Fibroblast of lung (primary cell): ENCODE results near the gene EPHA1.

Experiments
- EZH2 ChIP-seq: IDR thresholded peaks from 2 replicates; pipeline ENCODE4 v1.5.1; 2012; ENCODE audit warnings: low read length, control low read depth, mild to moderate bottlenecking; ENCODE audit errors: missing control alignments
- TF ChIP-seq, protein P1 (sequence below), 2 donors: IDR thresholded peaks in 1 of 2; conservative IDR thresholded peaks in 1 of 2; 1 replicate in 1 of 2; 2 replicates in 1 of 2; pipeline ENCODE4 v1.5.1; 2011 to 2012; ENCODE audit warnings: low read length in 2 of 2, control low read depth in 1 of 2, inconsistent platforms in 1 of 2, low read depth in 1 of 2, mild to moderate bottlenecking in 1 of 2

DNA sequence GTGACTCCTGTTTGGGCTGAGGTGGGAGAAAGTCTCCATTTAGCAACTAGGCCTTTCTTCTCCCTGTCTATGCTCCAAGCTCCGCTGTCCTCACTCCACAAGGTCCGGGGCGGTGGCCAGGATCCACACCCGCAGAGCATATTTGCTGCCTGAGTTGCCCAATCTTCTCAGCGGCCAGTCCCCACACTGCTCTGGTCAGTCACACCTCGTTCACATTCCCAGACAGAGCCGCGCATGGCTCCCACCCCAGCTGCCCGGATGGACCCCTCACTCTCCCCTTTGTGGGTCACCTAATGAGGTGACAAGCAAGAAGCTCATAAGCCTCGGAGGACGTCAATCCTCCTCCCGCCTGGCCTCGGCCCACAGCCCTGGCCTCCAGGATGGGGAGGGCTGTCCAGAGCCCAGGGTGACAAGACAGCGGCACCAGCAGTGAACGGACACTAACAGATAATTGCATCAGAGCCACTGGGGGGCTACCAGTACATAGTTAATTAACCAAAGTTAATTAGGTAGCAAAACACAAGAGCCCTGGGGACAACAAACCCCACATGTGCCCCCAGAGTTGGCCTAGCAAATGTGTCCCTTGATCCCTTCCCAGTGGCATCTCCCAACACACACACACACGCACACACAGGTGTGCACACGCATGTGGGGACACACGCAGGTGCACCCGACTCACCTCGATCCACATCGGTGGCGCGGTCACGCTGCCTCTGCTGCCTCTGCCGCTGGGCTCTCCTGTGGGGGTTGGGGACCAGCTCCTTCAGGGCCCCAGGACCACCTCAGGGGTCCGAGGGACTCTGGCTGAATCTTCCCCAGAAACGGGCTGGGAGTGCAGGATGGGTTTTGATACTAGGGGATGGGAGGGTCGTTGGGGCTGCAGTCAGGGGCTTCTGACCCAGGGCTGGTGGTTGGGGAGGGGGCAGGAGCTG lies 11.8 kb downstream of the EPHA1 start:
- TF ChIP-seq, protein P1, sequence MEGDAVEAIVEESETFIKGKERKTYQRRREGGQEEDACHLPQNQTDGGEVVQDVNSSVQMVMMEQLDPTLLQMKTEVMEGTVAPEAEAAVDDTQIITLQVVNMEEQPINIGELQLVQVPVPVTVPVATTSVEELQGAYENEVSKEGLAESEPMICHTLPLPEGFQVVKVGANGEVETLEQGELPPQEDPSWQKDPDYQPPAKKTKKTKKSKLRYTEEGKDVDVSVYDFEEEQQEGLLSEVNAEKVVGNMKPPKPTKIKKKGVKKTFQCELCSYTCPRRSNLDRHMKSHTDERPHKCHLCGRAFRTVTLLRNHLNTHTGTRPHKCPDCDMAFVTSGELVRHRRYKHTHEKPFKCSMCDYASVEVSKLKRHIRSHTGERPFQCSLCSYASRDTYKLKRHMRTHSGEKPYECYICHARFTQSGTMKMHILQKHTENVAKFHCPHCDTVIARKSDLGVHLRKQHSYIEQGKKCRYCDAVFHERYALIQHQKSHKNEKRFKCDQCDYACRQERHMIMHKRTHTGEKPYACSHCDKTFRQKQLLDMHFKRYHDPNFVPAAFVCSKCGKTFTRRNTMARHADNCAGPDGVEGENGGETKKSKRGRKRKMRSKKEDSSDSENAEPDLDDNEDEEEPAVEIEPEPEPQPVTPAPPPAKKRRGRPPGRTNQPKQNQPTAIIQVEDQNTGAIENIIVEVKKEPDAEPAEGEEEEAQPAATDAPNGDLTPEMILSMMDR (conservative IDR thresholded peaks at IDR 0.05 in 1 of 2, IDR thresholded peaks at IDR 0.05 in 1 of 2; ENCODE audit: low read depth in 1 of 2, low read length in 2 of 2) = no peak
- TF ChIP-seq EZH2 = no peak
